ENCODE measurements around the gene ZMYM4.

The ZMYM4 gene

DNA sequence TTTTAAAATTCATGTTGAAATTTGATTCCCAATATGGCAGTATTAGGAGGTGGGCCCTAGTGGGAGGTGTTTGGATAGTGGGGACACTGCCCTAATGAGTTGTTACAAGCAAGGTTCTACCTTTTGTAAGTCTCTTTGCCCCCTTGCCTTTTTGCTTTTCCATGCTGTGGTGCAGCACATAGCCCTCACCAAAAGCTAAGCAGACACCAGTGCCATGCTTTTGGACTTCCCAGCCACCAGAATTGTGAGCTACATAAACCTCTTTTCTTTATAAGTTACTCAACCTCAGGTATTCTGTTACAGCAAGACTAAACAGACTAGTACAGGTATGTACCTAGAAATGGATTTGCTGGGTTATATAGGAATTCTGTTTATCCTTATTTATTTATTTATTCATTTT lies 13.7 kb downstream of the ZMYM4 start:
- H3K9me3 ChIP-seq (ENCODE audit: low read depth, low read length): peaks cover 6% of the 10 kb centered on the region; the same call in 1 of the 2 replicates
- peaks cover 71% of the 10 kb centered on the region for H3K36me3 ChIP-seq (ENCODE audit: insufficient read depth, low read length)
- no peak for DNase-seq (ENCODE audit: low read depth, low spot score)
- TF ChIP-seq POLR2AphosphoS5 (IDR thresholded peaks at IDR 0.05; ENCODE audit: borderline replicate concordance, low read depth, low read length) (no peak), FOXP2 (optimal IDR thresholded peaks at IDR 0.05; ENCODE audit: control extremely low read depth, extremely low read length, insufficient read depth) (no peak), EZH2 (IDR thresholded peaks at IDR 0.05) (no peak)
- H3K27ac ChIP-seq: no peak overlapping the region
- no peak overlapping the region for H3K9ac ChIP-seq (ENCODE audit: insufficient read length)
- no peak overlapping the region for H3K4me3 ChIP-seq

DNA sequence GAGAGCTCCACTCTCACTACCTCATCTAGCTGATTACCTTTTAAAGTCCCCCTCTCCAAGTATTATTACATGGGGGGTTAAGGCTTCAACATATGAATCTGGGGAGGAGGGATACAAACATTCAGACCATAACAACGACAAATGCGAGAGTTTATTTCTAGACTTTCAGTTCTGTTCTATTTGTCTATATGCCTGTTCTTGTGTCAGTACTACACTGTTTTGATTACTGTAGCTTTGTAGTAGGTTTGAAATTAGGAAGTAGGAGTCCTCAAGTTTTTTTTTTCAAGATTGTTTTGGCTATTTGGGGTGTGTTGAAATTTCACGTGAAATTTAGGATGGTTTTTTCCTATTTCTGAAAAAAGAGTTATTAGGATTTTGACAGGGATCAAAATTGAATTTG lies 16.3 kb downstream of the ZMYM4 start:
- Histone ChIP-seq H3K4me3 (no peak overlapping the region), H3K9me3 (ENCODE audit: low read depth, low read length) (0 out of 2 replicates have a peak, but pooled peaks cover 6% of the 10 kb centered on the region), H3K36me3 (ENCODE audit: insufficient read depth, low read length) (peaks cover 50% of the 10 kb centered on the region), H3K27ac (no peak overlapping the region), H3K9ac (ENCODE audit: insufficient read length) (no peak overlapping the region)
- no peak for TF ChIP-seq POLR2AphosphoS5 (IDR thresholded peaks at IDR 0.05; ENCODE audit: borderline replicate concordance, low read depth, low read length)
- no peak for TF ChIP-seq FOXP2 (optimal IDR thresholded peaks at IDR 0.05; ENCODE audit: control extremely low read depth, extremely low read length, insufficient read depth)
- TF ChIP-seq EZH2 (IDR thresholded peaks at IDR 0.05): no peak
- DNase-seq (ENCODE audit: low read depth, low spot score): no peak

DNA sequence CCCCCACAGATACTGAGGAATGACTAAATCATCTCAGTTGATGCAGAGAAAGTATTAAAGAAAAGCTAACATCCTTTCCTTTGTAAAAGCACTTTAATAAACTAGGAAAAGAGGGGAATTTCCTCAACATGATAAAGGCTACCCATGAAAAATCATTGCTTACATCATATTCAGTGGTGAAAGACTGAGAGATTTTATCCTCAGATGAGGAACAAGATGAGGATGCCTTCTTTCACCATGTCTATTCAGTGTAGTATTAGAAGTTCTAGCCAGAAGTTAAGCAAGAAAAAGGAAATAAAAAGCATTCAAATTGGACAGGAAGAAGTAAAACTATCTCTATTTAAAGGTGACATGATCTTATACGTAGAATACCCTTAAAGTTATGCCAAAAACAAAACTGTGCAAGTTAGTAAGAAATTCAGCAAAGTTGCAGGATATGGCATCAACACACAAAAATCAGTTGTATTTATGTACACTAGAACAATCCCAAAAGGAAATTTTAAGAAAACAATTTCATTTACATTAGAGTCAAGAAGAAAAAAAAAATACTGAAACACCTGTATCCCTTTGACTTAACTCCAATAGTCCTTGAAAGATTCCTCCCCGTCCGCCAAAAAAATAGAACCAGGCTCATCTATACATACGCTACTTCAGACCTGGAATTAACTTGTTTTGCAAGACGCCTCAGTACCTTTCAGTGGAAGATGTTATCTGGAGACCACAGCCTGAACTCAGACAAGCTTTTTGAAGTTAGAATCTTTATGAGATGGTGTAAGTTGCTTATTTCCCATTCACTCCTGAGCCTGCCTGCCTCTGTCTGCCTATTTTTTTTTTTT lies 17.5 kb downstream of the ZMYM4 start:
- Histone ChIP-seq H3K36me3 (ENCODE audit: insufficient read depth, low read length) (peaks cover 42% of the 10 kb centered on the region), H3K4me3 (no peak overlapping the region), H3K9ac (ENCODE audit: insufficient read length) (no peak overlapping the region), H3K9me3 (ENCODE audit: low read depth, low read length) (0 out of 2 replicates have a peak, but pooled peaks cover 6% of the 10 kb centered on the region), H3K27ac (no peak overlapping the region)
- no peak for DNase-seq (ENCODE audit: low read depth, low spot score)
- no peak for TF ChIP-seq POLR2AphosphoS5 (IDR thresholded peaks at IDR 0.05; ENCODE audit: borderline replicate concordance, low read depth, low read length)
- TF ChIP-seq EZH2 (IDR thresholded peaks at IDR 0.05): no peak
- no peak for TF ChIP-seq FOXP2 (optimal IDR thresholded peaks at IDR 0.05; ENCODE audit: control extremely low read depth, extremely low read length, insufficient read depth)

DNA sequence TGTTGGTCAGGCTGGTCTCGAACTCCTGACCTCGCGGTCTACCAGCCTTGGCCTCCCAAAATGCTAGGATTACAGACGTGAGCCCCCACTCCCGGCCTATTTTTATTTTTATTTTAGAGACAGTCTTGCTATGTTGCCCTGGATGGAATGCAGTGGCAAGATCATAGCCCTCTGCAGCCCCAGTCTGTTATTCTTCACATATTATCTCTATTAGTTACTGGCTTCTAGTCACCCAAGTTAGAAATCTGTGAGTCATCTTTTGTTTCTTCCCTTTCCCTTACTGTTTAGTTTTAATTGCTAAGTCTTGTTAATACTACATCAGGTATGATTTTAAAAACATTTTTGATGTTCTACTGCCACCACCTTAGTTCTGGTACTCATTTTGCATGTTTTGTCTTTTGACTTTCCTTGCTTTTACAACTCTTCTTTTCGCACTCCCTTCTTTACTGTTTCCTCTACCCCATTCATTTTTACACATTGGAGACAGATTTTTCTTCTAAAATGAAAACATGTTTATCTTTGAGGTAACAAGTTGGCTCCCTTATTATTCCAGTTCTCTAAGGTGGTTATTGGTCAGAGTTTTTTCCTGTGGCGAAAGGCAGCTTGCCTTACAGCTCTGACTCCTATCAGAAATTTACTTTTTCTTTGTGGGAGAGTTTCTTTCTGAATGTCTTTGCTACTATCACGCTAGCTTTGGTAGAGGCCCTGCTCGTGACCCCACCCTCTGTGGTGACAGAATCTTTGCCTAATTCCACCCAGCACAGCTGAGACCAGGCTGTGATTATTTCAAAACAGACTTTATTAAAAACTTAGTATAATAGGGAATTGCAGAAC lies 19.5 kb downstream of the ZMYM4 start:
- Histone ChIP-seq H3K27ac (no peak overlapping the region), H3K9ac (ENCODE audit: insufficient read length) (no peak overlapping the region), H3K9me3 (ENCODE audit: low read depth, low read length) (0 out of 2 replicates have a peak, but pooled peaks cover 6% of the 10 kb centered on the region), H3K36me3 (ENCODE audit: insufficient read depth, low read length) (peaks cover 43% of the 10 kb centered on the region), H3K4me3 (no peak overlapping the region)
- no peak for DNase-seq (ENCODE audit: low read depth, low spot score)
- no peak for TF ChIP-seq POLR2AphosphoS5 (IDR thresholded peaks at IDR 0.05; ENCODE audit: borderline replicate concordance, low read depth, low read length)
- no peak for TF ChIP-seq FOXP2 (optimal IDR thresholded peaks at IDR 0.05; ENCODE audit: control extremely low read depth, extremely low read length, insufficient read depth)
- no peak for TF ChIP-seq EZH2 (IDR thresholded peaks at IDR 0.05)

DNA sequence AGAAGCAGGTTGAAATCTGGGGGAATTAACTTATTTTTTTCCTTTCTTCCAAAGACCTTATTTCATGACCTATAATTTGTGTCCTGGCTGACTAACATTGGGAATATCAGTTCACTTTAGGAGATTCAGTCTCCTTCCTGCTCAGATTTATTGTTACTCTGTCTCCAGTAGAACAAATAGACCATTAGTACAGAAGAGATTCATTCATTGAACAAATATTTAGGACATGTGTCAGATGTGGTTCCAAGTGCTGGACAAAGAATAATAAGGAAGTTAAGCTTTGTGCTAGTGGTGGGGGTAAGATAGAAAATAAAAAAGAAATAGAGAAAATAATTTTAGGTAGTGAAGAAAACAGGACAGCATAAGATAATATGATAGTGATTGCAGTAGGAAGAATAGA lies 20.3 kb downstream of the ZMYM4 start:
- TF ChIP-seq POLR2AphosphoS5 (IDR thresholded peaks at IDR 0.05; ENCODE audit: borderline replicate concordance, low read depth, low read length) (no peak), EZH2 (IDR thresholded peaks at IDR 0.05) (no peak)
- Histone ChIP-seq H3K4me3 (no peak overlapping the region), H3K9ac (ENCODE audit: insufficient read length) (no peak overlapping the region), H3K9me3 (ENCODE audit: low read depth, low read length) (0 out of 2 replicates have a peak, but pooled peaks cover 6% of the 10 kb centered on the region), H3K36me3 (ENCODE audit: insufficient read depth, low read length) (peaks cover 50% of the 10 kb centered on the region), H3K27ac (no peak overlapping the region)
- DNase-seq (ENCODE audit: low read depth, low spot score): no peak

DNA sequence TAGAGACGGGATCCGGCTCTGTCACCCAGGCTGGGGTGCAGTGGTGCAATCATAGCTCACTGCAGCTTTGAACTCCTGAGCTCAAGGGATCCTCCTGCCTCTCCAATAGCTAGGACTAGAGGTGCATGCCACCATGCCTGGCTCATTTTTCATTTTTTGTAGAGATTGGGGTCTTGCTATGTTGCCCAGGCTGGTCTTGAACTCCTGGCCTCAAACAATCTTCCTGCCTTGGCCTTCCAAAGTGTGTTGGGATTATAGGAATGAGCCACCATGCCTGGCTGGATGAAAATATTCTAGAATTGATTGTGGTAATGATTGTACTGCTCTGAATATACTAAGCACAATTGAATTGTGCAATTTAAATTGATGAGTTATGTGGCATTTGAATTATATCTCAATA lies 21.9 kb downstream of the ZMYM4 start:
- no peak for TF ChIP-seq EZH2 (IDR thresholded peaks at IDR 0.05)
- no peak for TF ChIP-seq POLR2AphosphoS5 (IDR thresholded peaks at IDR 0.05; ENCODE audit: borderline replicate concordance, low read depth, low read length)
- no peak for TF ChIP-seq FOXP2 (optimal IDR thresholded peaks at IDR 0.05; ENCODE audit: control extremely low read depth, extremely low read length, insufficient read depth)
- Histone ChIP-seq H3K4me3 (no peak overlapping the region), H3K9ac (ENCODE audit: insufficient read length) (no peak overlapping the region), H3K27ac (no peak overlapping the region), H3K9me3 (ENCODE audit: low read depth, low read length) (no peaks in the 10 kb centered on the region), H3K36me3 (ENCODE audit: insufficient read depth, low read length) (peaks cover 45% of the 10 kb centered on the region)
- no peak for DNase-seq (ENCODE audit: low read depth, low spot score)

DNA sequence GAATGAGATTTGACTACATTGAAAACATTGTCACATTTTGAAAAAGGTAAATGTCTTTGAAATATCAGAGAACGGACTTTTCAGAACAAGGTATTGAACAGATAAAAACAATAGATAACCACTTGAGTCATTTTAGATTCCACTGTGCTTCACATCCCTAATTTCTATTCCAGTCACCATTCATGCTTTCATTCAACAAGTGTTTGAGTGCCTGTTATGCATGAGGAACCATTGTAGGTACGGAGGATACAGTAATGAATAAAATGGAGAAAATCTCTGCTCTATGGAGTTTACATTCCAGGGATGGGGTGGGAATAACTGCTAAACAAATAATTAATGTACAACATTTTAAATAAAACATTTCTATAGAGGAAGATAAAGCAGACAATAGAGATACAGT lies 26.3 kb downstream of the ZMYM4 start:
- no peak for TF ChIP-seq POLR2AphosphoS5 (IDR thresholded peaks at IDR 0.05; ENCODE audit: borderline replicate concordance, low read depth, low read length)
- no peak for TF ChIP-seq EZH2 (IDR thresholded peaks at IDR 0.05)
- TF ChIP-seq FOXP2 (optimal IDR thresholded peaks at IDR 0.05; ENCODE audit: control extremely low read depth, extremely low read length, insufficient read depth): no peak
- no peak for DNase-seq (ENCODE audit: low read depth, low spot score)

DNA sequence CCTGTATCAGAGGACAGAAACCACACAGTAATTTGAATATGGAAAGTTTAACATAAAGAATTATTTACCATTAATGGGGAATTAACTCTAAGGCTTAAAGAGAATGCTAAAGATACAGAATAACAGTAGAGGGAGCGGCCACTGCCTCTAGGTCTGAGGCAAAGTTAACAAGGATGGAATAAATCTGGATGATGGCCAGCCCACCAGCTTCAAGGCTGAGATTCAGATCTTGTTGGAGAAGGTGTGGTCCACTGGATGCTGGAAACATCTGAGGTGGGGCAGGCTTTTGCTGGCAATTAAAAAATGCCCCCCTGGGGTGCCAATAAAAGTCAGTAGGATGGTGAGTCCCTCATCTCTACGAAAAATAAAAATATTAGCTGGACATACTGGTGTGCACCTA lies 29.4 kb downstream of the ZMYM4 start:
- DNase-seq (ENCODE audit: low read depth, low spot score): no peak
- H3K9ac ChIP-seq (ENCODE audit: insufficient read length): no peak overlapping the region
- peaks cover 52% of the 10 kb centered on the region for H3K36me3 ChIP-seq (ENCODE audit: insufficient read depth, low read length)
- no peaks in the 10 kb centered on the region for H3K9me3 ChIP-seq (ENCODE audit: low read depth, low read length)
- no peak overlapping the region for H3K4me3 ChIP-seq
- TF ChIP-seq FOXP2 (optimal IDR thresholded peaks at IDR 0.05; ENCODE audit: control extremely low read depth, extremely low read length, insufficient read depth): no peak
- no peak overlapping the region for H3K27ac ChIP-seq

More for the DNA sequence above, 26.3 kb downstream of the ZMYM4 start:
- Histone ChIP-seq H3K9ac (ENCODE audit: insufficient read length) (no peak overlapping the region), H3K4me3 (no peak overlapping the region), H3K27ac (no peak overlapping the region), H3K36me3 (ENCODE audit: insufficient read depth, low read length) (peaks cover 63% of the 10 kb centered on the region), H3K9me3 (ENCODE audit: low read depth, low read length) (no peaks in the 10 kb centered on the region)

Measured in SK-N-MC (cell line).